T-helper 2 cell treated with Interferon-gamma antibody and Interleukin-4, amounts not matched to agents 100 ng/mL and 5 ng/mL, for 36 hours (primary cell): ENCODE data around the gene TMEM50B. TPM values are rescaled to one million over a fixed set of nuclear protein-coding genes. Genes with fewer than 3 reads are reported as not detected.

Source experiments
- total RNA-seq: library from RNA; stranded (reverse); gene quantifications from 2 replicates; pipeline ENCODE4 v1.2.3, GENCODE V29; 2022

The TMEM50B gene
- total RNA-seq, 1 donor from 2014 or later = 37.5 TPM

Other genes with a start within 250 kb of the TMEM50B start
- gene IL10RB, start 213.6 kb downstream of the TMEM50B start, total RNA-seq = 36.5 and 39.4 TPM in 2 replicates
- gene IFNAR1, start 155.0 kb downstream of the TMEM50B start, total RNA-seq = 32.3 and 33.6 TPM in 2 replicates
- gene IFNGR2, start 76.6 kb downstream of the TMEM50B start, total RNA-seq = 13.7 and 13.9 TPM in 2 replicates
- 0.23 TPM in 1 of 2 replicates, not detected in the other for gene DNAJC28, start 11.7 kb upstream of the TMEM50B start, total RNA-seq
- 115 and 124 TPM in 2 replicates for gene GART, start 62.1 kb upstream of the TMEM50B start, total RNA-seq
- gene SON, start 63.1 kb upstream of the TMEM50B start, total RNA-seq = 328 and 340 TPM in 2 replicates
- gene DONSON, start 108.7 kb upstream of the TMEM50B start, total RNA-seq = 35.0 and 37.8 TPM in 2 replicates
- 31.1 and 33.2 TPM in 2 replicates for gene CRYZL1, start 161.8 kb upstream of the TMEM50B start, total RNA-seq
- 2.4 and 2.7 TPM in 2 replicates for gene ITSN1, start 162.5 kb upstream of the TMEM50B start, total RNA-seq